Suprapubic skin (tissue), 3 donors: ENCODE data around the gene RPGRIP1L.

ENCODE experiments used
- CTCF ChIP-seq, 2 donors: fragments of 200-600 bp in 1 of 2; fragments of 450-650 bp in 1 of 2; sonication (generic) in 1 of 2; IDR thresholded peaks; one replicate each; pipeline ENCODE4 v1.5.1; 2016 to 2019; ENCODE audit warnings: antibody characterized with exemption in 2 of 2, mild to moderate bottlenecking in 1 of 2, moderate library complexity in 1 of 2
- EP300 ChIP-seq: sonication (generic); formaldehyde crosslinking; IDR thresholded peaks from one replicate; pipeline ENCODE4 v1.6.1; 2017; ENCODE audit warnings: antibody characterized with exemption

GRCh38 chr16:53666786-53667415, 36.8 kb downstream of the RPGRIP1L start:
- TF ChIP-seq CTCF (IDR thresholded peaks at IDR 0.05), result no peak
- no peak for TF ChIP-seq EP300
